SU-DHL-6 (cell line): Measurements from ENCODE around the gene SP110.

Experiments
- H2AFZ ChIP-seq: fragments of 200-600 bp; sonication (generic); 2 replicates; pipeline ENCODE4 v1.6.1; 2014; ENCODE audit warnings: low read depth, mild to moderate bottlenecking, moderate library complexity, mixed read lengths, antibody characterized with exemption, low read length; ENCODE audit not compliant: severe bottlenecking
- H3F3A ChIP-seq: fragments of 200-600 bp; shearing (Covaris generic); 2 replicates; pipeline ENCODE4 v1.6.0; 2016; ENCODE audit warnings: antibody characterized with exemption, mild to moderate bottlenecking; ENCODE audit not compliant: insufficient read depth
- H3K27ac ChIP-seq: fragments of 200-600 bp; sonication (generic); 2 replicates; pipeline ENCODE4 v1.5.1; 2016; ENCODE audit warnings: low read depth, mild to moderate bottlenecking, low read length, moderate library complexity, mixed read lengths
- H3K27me3 ChIP-seq: fragments of 200-600 bp; sonication (generic), shearing (Covaris generic); 2 replicates; pipeline ENCODE4 v1.6.0; 2014; ENCODE audit warnings: mild to moderate bottlenecking, low read length
- H3K36me3 ChIP-seq: fragments of 200-600 bp; sonication (generic); 2 replicates; pipeline ENCODE4 v1.6.1; 2014; ENCODE audit warnings: mild to moderate bottlenecking, low read length, mixed read lengths
- H3K4me2 ChIP-seq: fragments of 300-600, 200-600 bp; shearing (Covaris generic), sonication (generic); 2 replicates; pipeline ENCODE4 v1.6.0; 2014; ENCODE audit warnings: low read length, low read depth, mild to moderate bottlenecking; ENCODE audit not compliant: poor library complexity, severe bottlenecking
- H3K4me3 ChIP-seq: fragments of 200-600 bp; sonication (generic); 2 replicates; pipeline ENCODE4 v1.5.1; 2014; ENCODE audit warnings: antibody characterized with exemption, low read length, mild to moderate bottlenecking, mixed read lengths; ENCODE audit not compliant: insufficient read depth, poor library complexity, severe bottlenecking
- H3K79me2 ChIP-seq: fragments of 200-600 bp; sonication (generic); 2 replicates; pipeline ENCODE4 v1.6.1; 2014; ENCODE audit warnings: mild to moderate bottlenecking, low read length, moderate library complexity; ENCODE audit not compliant: insufficient read depth
- H3K9ac ChIP-seq: fragments of 200-600 bp; sonication (generic); 2 replicates; pipeline ENCODE4 v1.7.0; 2014; ENCODE audit warnings: mild to moderate bottlenecking, low read length
- H3K9me2 ChIP-seq: fragments of 200-600 bp; sonication (generic); replicated peaks from 2 replicates; pipeline ENCODE4 v1.6.1; 2014; ENCODE audit warnings: low read length; ENCODE audit not compliant: insufficient read depth
- H3K9me3 ChIP-seq: fragments of 200-600 bp; sonication (generic); 2 replicates; pipeline ENCODE4 v1.6.1; 2014; ENCODE audit warnings: low read length, mixed read lengths; ENCODE audit not compliant: insufficient read depth
- H4K20me1 ChIP-seq: fragments of 200-600 bp; sonication (generic); 2 replicates; pipeline ENCODE4 v1.6.1; 2014; ENCODE audit warnings: low read depth, mild to moderate bottlenecking, antibody characterized with exemption, low read length, moderate library complexity, mixed read lengths
- EZH2phosphoT487 ChIP-seq: fragments of 200-600 bp; sonication (generic), shearing (Covaris generic); conservative IDR thresholded peaks from 2 replicates; pipeline ENCODE4 v1.6.1; 2018; ENCODE audit warnings: mild to moderate bottlenecking, antibody characterized with exemption, low read length, moderate library complexity, mixed read lengths
- TF ChIP-seq, protein P1 (sequence below): fragments of 200-600 bp; sonication (generic); IDR thresholded peaks from one replicate; pipeline ENCODE4 v1.5.1; 2017; ENCODE audit warnings: antibody characterized with exemption, mild to moderate bottlenecking, low read length, moderate library complexity; ENCODE audit not compliant: insufficient read depth, poor library complexity, severe bottlenecking

Gene SP110

GRCh38 chr2:230152334-230152733 is 67.5 kb downstream of the SP110 start:
- Histone ChIP-seq H3K9me2 (no peaks in the 10 kb centered on the region), H3K4me3 (no peak overlapping the region), H3K79me2 (no peaks in the 10 kb centered on the region), H3F3A (no peaks in the 10 kb centered on the region), H2AFZ (no peak overlapping the region), H3K9ac (no peak overlapping the region), H4K20me1 (no peaks in the 10 kb centered on the region), H3K9me3 (no peaks in the 10 kb centered on the region), H3K4me2 (no peak overlapping the region), H3K27me3 (no peaks in the 10 kb centered on the region), H3K27ac (no peak overlapping the region), H3K36me3 (no peaks in the 10 kb centered on the region)
- no peak for TF ChIP-seq EZH2phosphoT487
- TF ChIP-seq, protein P1, sequence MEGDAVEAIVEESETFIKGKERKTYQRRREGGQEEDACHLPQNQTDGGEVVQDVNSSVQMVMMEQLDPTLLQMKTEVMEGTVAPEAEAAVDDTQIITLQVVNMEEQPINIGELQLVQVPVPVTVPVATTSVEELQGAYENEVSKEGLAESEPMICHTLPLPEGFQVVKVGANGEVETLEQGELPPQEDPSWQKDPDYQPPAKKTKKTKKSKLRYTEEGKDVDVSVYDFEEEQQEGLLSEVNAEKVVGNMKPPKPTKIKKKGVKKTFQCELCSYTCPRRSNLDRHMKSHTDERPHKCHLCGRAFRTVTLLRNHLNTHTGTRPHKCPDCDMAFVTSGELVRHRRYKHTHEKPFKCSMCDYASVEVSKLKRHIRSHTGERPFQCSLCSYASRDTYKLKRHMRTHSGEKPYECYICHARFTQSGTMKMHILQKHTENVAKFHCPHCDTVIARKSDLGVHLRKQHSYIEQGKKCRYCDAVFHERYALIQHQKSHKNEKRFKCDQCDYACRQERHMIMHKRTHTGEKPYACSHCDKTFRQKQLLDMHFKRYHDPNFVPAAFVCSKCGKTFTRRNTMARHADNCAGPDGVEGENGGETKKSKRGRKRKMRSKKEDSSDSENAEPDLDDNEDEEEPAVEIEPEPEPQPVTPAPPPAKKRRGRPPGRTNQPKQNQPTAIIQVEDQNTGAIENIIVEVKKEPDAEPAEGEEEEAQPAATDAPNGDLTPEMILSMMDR, result no peak

GRCh38 chr2:230144355-230144754 is 75.4 kb downstream of the SP110 start:
- Histone ChIP-seq H3K9me2 (no peaks in the 10 kb centered on the region), H3K27me3 (no peaks in the 10 kb centered on the region), H3K4me2 (no peak overlapping the region), H3K79me2 (no peaks in the 10 kb centered on the region), H3F3A (no peaks in the 10 kb centered on the region), H3K9me3 (no peaks in the 10 kb centered on the region), H4K20me1 (no peaks in the 10 kb centered on the region), H2AFZ (no peak overlapping the region), H3K36me3 (no peaks in the 10 kb centered on the region), H3K9ac (no peak overlapping the region), H3K4me3 (no peak overlapping the region), H3K27ac (no peak overlapping the region)
- TF ChIP-seq, protein P1, result no peak
- TF ChIP-seq EZH2phosphoT487, result no peak

GRCh38 chr2:230140667-230141066 is 79.1 kb downstream of the SP110 start:
- H3K4me2 ChIP-seq, result no peak overlapping the region
- H3K4me3 ChIP-seq, result no peak overlapping the region
- no peaks in the 10 kb centered on the region for H3K79me2 ChIP-seq
- no peaks in the 10 kb centered on the region for H3K27me3 ChIP-seq
- no peak overlapping the region for H3K27ac ChIP-seq
- no peak for TF ChIP-seq EZH2phosphoT487
- TF ChIP-seq, protein P1, result no peak
- H3K9me3 ChIP-seq, result no peaks in the 10 kb centered on the region
- no peak overlapping the region for H2AFZ ChIP-seq
- no peaks in the 10 kb centered on the region for H3F3A ChIP-seq
- H3K36me3 ChIP-seq, result no peaks in the 10 kb centered on the region
- H3K9me2 ChIP-seq, result no peaks in the 10 kb centered on the region
- H4K20me1 ChIP-seq, result no peaks in the 10 kb centered on the region
- H3K9ac ChIP-seq, result no peak overlapping the region

DNA sequence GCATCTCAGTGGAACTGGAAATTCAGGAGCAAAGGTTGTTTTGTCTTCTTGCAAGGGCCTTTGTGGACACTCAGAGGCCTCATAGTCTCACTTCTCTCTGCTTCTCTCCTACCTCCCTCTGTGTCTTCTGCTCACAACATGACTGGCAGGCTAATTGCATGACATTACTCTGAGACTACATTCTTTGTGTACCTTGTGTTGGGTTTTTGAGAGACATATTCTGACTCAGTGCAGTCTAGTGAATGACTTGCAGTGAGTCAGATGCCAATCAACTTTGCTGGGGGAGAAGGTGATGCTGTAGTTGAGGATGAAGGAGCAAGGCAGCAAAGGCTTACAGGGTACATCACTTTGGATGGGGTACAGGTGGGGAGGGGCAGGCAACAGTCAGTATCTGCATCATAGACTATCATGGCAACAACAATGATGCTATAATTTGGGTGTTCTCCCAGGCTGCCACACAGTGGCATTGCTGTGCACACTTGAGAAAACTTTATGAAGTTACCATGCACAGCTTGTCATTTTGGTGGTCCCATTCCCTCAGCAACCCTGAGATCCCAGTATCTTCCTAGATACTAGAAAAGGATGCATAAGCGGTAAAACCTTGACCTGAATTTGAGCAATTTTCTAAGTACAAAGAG is 81.8 kb downstream of the SP110 start:
- Histone ChIP-seq H3K4me2 (no peak overlapping the region), H3K4me3 (no peak overlapping the region), H3K79me2 (no peaks in the 10 kb centered on the region), H4K20me1 (no peaks in the 10 kb centered on the region), H3K9me3 (no peaks in the 10 kb centered on the region), H3K27me3 (no peaks in the 10 kb centered on the region), H2AFZ (no peak overlapping the region), H3K9me2 (no peaks in the 10 kb centered on the region), H3K9ac (no peak overlapping the region), H3F3A (no peaks in the 10 kb centered on the region), H3K36me3 (no peaks in the 10 kb centered on the region), H3K27ac (no peak overlapping the region)
- no peak for TF ChIP-seq EZH2phosphoT487
- TF ChIP-seq, protein P1, result no peak
